Measurements from ENCODE around the gene POLR3GL.

GRCh38 chr1:145978854-145979745 lies 14.6 kb downstream of the POLR3GL start:
- no peak; the same call in 1 of the 2 replicates for TF ChIP-seq POLR2AphosphoS5 (IDR thresholded peaks at IDR 0.05; ENCODE audit: low read depth)
- no peak for TF ChIP-seq CTCF (IDR thresholded peaks at IDR 0.05; ENCODE audit: insufficient read depth, low read length)
- TF ChIP-seq GABPA (IDR thresholded peaks at IDR 0.05; ENCODE audit: low read depth): no peak

Measured in HL-60 (cell line).